Measurements from ENCODE around the gene TAS2R41.
"Not testable (repeated sequence)": the region's sequence is repeated elsewhere in the genome, so short reads cannot be mapped to it uniquely, and the experiment has no call there.

Gene TAS2R41

DNA sequence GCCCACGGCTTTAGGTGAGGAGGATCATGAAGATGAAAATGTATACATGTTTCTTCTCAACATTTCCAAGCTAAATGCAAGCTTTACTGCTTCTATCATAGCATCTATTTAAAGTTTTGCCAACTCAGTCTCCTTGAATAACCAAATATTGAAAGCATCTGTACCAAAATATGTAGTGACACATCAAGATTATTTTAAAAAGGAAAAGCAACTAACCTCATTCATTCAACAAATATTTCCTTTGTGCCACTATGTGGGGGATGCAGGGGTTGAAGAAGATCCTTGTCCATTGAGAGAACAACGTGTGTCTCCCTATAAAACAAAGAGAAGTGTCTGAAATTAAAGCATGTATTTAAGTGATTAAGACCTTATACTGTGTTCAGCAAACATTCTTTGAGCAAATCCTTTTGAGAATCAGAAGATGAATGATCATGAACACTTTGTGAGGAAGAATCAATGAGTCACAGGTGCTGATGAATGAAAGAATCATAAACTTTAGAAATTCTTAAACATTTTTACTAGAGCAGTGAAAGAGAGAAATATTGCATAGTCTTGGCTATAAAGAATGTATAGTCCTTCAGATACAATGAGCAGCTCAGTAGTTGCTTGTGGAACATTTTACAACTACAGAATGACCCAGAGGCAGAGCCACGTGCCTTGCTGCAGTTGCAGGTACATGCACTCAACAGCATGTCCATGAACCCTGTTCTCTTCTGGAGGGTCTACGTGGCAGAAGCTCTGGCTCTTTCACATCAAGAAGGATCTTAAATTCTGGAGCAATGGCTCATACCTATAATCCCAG, 20.5 kb upstream of the TAS2R41 start:
- no peak for DNase-seq (ENCODE audit: low read depth in 2 of 2)

DNA sequence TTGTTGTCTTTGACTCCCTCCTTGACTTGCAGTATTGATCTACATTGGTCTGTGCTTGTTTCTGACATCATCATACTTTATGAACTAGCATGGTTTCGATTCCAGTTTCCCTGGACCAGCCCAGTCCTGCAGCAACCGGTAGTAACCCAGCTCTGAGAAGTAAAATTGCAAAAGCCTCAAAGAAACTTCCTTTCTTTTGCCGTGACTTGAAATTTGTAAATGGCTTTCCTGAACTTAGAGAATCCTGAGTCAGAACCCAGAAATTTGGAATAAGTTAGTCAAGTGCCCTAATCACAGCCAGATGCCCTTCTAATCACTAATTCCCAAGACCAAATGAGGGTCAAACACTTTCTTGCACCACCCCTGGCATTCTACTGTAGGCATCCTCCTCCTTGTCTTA, 19.4 kb upstream of the TAS2R41 start:
- DNase-seq (ENCODE audit: low read depth in 2 of 2) = no peak

GRCh38 chr7:143458681-143459080, 19.0 kb upstream of the TAS2R41 start:
- no peak for DNase-seq (ENCODE audit: low read depth in 2 of 2)

DNA sequence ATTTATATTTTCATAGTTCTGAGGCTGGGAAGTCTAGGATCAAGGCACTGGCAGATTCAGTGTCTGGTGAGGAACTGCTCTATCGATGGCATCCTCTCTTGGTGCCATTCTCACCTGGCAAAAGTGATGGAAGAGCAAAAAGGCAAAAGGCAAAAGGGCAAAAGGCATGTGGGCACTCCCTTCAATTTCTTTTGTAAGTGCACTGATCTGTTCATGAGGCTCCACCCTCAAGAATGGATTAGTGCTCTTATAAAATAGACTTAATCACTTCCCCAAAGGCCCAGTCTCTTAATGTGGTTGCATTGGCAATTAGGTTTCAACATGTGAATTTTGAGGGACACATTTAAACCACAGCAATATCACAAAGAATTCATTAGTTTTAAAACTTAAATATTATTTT, 18.3 kb upstream of the TAS2R41 start:
- no peak for DNase-seq (ENCODE audit: low read depth in 2 of 2)

DNA sequence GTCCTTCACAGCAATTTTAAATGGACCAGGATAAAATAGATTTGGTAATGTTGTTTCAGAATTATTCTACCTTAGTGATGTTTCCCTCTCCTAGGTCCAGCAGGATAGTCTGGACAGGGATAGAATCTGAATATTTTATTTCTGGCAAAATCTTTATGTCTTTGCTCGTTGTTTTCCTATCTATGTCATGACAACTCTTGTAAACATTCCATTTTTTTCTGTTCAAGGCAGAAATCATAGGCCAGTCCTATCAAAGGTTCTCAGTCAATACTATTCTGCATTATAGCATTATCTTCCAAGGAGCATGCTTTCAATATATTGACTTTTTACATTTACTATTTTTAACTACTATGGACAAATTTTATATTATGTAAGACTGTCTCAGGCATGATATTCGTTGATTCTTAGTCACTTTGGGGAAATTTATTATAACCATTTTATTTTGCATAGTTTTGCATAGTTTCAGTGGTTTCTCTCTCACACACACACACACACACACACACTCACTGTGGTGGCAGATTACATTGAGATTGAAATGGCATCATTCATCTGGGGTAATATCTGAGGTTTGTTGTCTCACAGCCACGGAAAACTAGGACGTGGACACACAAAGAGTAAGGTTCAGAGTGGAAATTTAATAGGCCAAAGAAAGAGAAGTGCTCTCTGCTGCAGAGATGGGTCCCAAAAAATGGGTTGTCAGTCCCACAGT, 17.2 kb upstream of the TAS2R41 start:
- DNase-seq (ENCODE audit: low read depth in 2 of 2) = no peak

GRCh38 chr7:143462045-143462444, 15.6 kb upstream of the TAS2R41 start:
- DNase-seq (ENCODE audit: low read depth in 2 of 2) = no peak

DNA sequence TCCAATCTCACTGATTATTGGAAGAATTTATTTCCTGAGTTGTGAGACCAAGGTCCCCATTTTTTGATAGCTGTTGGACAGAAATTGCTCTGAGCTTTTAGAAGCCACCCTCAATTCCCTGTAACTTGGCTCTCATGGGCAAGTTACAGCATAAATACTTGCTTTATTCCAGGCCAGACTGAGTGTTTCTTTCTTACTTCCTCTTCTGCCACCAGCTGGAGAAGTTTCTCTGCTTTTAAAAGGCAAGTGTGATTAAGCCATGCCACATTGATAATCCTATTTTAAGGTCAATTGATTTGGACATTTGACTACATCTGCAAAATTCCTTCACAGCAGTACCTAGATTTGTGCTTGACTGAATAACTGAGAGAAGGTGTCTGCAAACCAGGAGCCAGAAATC, 14.1 kb upstream of the TAS2R41 start:
- no peak for DNase-seq (ENCODE audit: low read depth in 2 of 2)

GRCh38 chr7:143463957-143464356, 13.7 kb upstream of the TAS2R41 start:
- DNase-seq (ENCODE audit: low read depth in 2 of 2) = no peak

- no peak for DNase-seq (ENCODE audit: low read depth in 2 of 2)
These were observed 9.9 kb upstream of the TAS2R41 start for GRCh38 chr7:143467724-143468123.

GRCh38 chr7:143472071-143472689, 5.5 kb upstream of the TAS2R41 start:
- not testable (repeated sequence) for DNase-seq (ENCODE audit: low read depth in 2 of 2)

GRCh38 chr7:143479055-143479766, 1.5 kb downstream of the TAS2R41 start:
- DNase-seq (ENCODE audit: low read depth in 2 of 2) = no peak

GRCh38 chr7:143480501-143480900, 2.8 kb downstream of the TAS2R41 start:
- no peak for DNase-seq (ENCODE audit: low read depth in 2 of 2)

DNA sequence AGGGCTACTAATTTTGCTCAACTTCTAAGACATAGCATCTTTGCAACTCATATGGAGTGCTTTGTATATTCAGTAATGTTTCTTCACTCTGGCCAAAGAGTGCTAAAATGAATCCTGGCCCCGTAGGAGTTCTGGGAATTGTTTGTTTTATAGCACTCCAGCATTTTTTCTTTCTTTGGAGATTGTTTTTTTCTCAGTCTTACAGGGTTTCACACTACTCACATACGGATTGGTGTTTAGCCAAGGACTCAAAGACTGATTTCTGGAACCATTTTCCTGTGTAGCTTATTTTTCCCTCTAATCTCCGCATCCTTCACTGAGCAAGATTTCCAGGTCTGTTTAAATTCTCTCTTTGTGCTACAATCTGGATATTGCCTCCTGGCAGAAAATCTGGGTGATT, 6.4 kb downstream of the TAS2R41 start:
- no peak for DNase-seq (ENCODE audit: low read depth in 2 of 2)

DNA sequence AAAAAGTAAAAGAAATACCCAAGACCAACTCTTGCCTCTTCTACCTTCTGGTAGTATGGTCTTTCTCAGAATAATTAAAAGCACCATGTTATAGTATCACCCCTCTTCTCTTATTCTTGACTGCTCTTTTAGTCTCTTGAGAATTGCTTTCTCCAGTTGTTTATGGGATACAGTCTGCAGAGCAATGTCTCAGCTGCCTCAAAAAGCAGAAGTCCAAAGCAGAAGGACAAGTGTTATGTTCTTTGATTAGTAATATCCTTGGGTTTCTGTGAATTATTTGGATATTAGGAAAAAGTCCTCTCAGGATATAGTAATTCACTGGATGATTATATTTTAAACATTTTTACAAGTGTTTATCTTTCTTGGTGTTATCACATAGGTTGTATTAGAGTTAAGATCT, 7.4 kb downstream of the TAS2R41 start:
- DNase-seq (ENCODE audit: low read depth in 2 of 2) = no peak

DNA sequence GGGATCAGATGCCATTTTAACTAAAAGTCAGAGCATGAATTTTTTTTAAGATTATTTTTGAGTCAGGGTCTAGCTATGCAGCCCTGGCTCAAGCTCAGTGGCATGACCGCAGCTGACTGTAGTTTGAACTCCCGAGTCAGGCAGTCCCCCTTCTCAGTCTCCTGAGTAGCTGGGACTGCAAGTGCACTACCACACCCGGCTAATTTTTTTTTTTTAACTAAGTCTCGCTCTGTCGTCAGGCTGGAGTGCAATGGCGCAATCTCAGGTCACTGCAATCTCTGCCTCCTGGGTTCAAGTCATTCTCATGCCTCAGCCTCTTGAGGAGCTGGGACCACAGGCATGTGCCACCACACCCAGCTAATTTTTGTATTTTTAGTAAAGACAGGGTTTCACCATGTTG, 7.8 kb downstream of the TAS2R41 start:
- DNase-seq (ENCODE audit: low read depth in 2 of 2) = no peak

- not testable (repeated sequence) for DNase-seq (ENCODE audit: low read depth in 2 of 2)
These were observed 8.6 kb downstream of the TAS2R41 start for GRCh38 chr7:143486266-143486665.

GRCh38 chr7:143487061-143487460, 9.4 kb downstream of the TAS2R41 start:
- DNase-seq (ENCODE audit: low read depth in 2 of 2) = no peak

DNA sequence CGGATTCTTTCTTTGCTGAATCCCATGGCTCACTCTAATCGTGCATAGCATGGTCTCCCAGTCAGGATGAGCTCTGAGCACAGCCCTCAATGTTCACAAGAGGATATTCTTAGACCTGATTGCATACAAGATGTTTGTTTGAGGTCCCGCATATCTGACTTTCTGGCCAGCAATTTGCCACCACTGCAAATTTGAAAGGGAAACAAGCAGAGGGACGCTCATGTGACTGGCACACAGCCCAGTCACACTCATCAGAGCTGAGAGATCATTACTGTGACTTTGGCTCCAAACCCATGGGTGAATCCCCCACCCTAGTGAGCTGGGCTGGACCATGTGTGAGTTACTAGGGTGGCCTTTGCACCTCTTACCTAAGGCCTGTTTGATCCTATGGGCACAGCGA, 9.9 kb downstream of the TAS2R41 start:
- no peak for DNase-seq (ENCODE audit: low read depth in 2 of 2)

DNA sequence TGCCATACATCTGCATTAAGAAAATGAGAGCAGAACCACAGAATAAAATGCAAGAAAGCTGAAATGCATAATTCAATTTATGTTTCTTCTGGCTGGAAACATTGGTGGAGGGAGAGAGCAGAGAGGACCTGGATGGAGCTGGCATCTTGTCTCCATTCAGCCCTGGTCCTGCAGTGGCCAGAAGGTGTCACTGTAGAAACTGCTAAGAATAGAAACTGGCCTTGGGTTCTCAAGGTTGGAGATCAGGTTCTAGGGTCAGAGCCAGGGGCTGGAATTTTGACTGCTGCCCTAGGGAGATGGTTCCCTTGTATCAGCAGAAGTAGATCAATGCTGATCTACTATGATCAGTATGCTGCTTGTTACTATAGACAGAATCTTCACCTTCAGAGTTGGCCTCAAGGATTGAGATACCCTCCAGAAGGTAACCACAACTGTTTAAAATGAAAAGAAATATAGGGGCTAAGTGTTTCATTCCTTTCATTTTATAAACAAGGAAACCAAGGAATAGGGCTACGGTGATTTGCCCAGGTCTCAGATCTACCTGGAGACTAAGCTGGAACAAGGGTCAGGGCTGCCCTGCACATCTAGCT, 13.1 kb downstream of the TAS2R41 start:
- DNase-seq (ENCODE audit: low read depth in 2 of 2) = no peak

DNA sequence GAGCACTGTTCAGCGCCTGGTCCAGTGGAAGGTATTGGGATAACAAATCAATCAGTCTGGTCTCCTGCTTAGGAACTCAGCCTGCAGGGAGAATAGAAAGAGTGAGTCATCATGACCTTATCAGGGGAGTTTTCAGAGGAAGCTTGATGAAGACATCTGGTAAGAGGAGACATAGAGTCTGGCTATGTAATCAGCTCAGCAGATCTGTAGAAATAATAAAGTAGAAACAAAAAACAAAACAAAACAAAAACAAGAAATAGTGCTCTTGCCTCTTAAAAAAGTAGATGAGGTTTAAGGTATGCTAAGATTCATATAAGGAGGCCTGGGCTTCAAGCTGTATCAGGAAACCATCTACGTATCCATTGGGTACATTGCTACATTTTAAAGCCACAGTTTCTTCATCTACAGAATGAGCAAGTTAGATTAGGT, 14.4 kb downstream of the TAS2R41 start:
- no peak for DNase-seq (ENCODE audit: low read depth in 2 of 2)

GRCh38 chr7:143492799-143493739, 15.4 kb downstream of the TAS2R41 start:
- DNase-seq (ENCODE audit: low read depth in 2 of 2) = no peak

Data from stimulated activated CD4-positive, alpha-beta T cell treated with anti-CD3 and anti-CD28 coated beads, Interleukin-15, amount 100 ng/mL, for 48 hours (primary cell).